ENCODE measurements around the gene ZFAND5.

ZFAND5 gene

DNA sequence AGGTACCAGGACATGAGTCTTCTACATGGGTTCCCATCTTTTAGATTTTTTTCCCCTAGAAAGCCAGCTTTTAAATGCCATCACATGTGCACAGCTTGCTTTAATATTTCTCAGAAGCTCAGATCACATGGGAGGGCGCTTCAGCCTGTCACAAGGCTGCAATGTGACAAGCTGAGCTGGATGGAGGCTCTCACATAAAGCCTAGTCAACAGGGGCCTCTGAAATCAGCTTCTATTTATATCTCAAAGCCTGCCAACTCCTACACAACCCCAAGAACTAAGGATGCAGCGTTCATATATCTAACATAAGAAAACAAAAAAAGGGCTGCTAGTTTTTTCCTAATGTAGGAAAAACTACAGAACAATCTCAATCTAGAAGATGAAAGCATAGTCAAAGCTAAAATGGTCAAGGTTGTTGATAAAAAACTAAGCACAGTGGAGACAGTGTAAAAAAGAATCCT lies 2.3 kb downstream of the ZFAND5 start:
- DNase-seq, result peak in 1 of 2 experiments; percentile 31

DNA sequence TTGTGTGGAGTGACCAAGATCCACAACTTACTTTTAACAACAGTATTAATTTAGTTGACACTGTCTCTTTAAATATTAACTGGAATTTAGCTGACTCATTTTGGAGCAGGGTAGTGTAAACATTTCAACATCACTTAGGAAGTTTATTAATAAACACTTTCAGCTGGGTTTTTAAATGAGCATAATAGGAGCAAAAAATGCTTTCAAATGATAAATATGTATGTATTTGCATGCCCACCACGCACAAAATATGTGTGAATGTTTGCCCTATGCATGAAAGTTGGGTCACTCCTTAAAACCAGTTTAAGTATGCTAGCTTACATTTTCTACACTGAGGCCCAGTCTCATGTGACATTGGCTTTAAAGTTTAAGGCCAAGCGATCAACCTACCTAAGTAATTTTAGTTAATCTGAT lies 2.9 kb downstream of the ZFAND5 start:
- DNase-seq, result no peak

DNA sequence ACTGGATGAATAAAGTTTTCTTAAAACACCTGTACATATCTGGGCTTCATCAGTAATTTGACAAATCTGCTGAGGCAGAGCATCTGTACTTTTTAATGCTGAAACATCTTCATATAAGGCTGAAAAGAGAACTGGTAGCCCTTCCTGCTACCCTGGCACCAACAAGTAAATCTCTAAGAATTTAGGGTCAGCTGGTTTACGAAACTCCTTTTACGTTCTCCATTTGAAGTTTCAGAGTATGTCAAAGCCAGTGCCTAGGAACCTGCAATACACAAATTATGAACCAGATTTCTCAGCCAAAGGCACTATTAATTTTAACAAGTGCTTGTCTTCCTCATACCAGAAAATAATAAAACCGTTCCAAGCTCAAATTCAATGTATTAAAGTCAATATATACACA lies 3.8 kb downstream of the ZFAND5 start:
- DNase-seq, result no peak

DNA sequence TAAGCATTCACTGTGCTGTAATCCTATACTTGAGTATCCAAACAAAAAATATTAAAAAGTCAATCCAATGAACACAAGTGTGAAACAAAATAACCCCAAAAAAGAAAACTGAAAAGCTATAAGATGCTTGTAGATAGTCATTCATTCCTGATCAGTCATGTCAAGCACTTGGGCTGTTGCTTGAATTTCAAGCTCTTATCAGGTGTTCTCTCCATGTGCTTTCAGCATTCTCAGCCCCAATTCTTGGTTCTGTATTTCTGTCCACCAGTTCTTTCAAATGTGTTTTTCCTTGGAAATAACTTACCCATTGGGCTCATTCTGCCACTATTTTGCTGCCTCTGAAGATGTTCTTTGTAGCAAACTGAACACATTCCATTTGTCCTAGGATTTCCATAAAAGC lies 4.7 kb downstream of the ZFAND5 start:
- DNase-seq, result no peak

DNA sequence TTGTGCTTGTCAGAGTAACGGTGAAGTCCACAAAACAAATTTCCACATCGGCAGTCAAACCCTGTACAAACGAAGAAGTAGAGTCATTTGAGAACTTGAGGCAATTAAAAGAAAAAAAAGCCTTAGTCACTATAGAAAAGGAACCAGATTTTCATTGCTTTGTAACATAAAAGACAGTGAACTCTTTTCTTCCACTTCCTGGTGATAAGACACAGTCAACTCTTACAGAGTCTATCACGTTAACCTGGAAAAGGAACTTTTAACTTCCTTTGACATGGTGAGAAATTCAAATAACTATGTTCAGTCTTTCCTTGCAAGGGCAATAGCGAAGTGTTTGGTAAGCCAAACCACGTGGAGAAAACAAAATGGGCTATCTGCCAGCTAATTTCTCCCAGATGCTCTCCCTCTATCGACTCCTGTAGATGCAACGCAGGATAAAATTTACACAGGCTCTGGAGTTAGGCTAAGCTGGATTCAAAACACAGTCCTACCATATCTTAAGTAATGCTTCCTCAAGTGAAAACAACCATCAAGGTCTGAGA lies 8.9 kb downstream of the ZFAND5 start:
- no peak for DNase-seq

DNA sequence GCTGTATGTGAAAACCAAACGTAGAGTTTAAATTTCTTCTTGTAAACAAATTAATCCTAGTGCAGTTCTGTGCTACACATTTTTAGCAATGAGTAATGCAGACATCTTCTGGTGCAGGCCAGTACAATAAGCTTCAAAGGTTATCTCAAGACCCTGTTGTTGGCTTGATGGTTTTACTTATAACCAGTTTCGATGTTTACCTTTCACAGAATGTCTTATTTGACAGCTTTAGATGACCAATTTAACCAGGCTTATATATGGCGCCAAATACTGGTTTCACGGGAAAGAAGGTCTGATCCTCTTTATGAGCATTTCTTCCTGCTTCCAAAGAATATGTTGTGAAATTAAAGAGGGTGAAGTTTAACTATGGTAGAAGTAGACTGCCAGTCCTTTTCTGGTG lies 9.9 kb downstream of the ZFAND5 start:
- no peak for DNase-seq

DNA sequence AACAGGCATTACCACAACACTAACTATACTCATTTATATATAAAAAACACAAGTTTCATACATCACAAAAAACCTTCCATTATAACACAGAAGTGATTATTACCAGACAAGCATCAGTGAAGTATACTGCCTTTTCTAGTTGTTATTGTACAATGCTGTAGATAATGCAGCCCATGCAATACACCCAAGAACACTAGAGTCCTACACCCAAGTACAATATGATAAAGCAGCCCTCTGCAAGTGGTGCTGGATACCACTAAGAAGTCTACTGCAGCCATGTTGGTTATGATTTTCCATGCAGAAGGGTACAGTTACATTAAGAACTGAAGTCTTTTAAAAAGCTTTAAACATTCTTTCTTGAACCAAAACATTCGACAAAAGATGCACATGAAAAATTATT lies 10.3 kb downstream of the ZFAND5 start:
- DNase-seq, result no peak

DNA sequence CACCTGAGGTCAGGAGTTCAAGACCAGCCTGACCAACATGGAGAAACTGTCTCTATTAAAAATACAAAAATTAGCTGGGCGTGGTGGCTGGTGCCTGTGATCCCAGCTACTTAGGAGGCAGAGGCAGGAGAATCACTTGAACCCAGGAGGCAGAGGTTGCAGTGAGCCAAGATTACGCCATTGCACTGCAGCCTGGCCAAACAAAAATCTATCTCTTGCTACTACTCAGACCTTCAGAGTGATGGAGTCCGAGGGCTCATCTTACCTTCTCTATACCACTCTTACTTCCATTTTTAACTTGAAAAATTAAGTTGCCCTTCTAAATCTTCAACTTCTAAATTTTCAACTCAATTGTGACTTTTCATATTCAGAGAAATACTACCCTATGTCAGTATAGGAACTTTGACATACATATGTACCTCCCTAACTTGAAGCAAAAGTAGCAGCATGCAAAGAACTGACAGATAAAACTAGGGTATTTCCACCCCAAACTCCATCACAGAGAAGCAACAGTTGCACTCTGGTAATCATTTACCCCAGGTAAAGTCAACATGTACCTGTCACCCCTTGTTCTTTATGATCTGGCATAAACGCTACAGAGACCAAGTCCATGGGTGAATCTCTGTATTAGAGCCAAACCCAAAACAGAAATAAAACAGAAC lies 11.4 kb downstream of the ZFAND5 start:
- no peak for DNase-seq

DNA sequence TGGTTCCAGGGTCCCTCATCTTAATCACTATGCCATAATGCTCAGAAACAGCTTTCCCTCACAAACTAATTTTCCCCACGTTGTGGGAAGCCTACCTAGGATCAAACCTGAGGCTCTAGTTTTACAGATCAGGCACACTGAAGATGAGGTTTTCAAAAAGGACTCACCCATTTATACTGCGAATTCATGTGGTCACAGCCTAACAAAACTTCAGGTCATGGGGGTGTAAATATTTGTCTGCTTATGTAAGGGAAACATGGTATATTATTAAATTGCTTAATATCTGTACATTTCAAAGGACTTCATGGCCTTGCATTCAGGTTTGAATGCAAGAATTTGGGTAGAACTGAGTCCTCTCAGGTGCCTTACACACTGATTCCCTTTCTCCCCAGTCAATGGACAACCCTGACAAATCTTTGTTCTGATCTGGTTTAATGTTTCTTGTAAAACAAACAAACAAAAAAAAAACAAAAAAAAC lies 12.1 kb downstream of the ZFAND5 start:
- no peak for DNase-seq

DNA sequence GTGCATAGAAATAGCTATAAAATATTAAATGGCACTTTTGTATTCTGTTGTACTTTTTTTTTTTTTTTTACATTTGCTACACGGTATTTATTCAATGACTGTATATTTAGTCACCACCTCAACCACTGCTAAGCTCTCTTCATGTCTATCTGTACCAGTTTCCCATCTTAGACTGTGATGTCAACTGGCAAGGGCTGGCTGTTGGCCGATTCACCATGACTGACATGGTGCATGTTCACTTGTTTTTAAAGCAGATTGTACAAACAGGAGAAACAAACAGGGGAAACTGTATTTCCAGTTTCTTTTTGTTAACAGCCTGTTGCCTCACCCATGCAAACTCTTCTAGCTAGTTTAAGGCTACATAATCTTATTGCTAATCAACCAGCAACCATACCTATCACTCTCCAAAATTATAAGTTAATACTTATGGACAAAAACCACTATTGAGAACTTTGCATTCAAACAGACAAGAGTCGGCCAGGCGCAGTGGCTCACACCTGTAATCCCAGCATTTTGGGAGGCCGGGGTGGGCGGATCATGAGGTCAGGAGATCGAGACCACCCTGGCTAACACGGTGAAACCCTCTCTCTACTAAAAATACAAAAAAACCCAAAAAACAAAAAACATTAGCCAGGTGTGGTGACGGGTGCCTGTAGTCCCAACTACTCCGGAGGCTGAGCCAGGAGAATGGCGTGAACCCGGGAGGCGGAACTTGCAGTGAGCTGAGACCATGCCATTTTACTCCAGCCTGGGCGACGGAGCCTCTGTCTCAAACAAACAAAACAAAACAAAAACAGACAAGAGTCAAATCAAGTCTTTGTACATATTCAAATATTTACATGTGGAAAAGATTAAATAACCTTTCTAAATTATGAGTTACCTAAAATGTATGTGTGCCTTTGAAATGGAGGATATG lies 13.2 kb downstream of the ZFAND5 start:
- no peak for DNase-seq

DNA sequence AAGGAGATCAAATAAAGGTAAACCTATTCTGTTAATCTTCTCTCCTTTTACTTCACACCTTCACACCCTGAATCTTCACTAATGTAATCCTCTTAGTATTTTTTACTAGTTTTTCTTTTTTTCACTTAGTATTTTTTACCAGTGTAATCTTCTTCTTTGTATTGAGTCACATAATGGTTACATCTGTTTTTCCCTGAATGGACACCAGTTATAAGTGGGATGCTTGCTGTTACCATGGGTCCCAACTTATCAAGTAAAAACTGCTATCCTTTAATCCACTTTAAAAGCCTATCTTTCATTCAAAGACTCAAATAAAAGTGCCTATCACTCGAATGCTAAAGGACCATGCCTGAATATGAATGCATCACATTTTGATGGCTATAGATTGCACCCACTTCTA lies 15.1 kb downstream of the ZFAND5 start:
- DNase-seq, result no peak

DNA sequence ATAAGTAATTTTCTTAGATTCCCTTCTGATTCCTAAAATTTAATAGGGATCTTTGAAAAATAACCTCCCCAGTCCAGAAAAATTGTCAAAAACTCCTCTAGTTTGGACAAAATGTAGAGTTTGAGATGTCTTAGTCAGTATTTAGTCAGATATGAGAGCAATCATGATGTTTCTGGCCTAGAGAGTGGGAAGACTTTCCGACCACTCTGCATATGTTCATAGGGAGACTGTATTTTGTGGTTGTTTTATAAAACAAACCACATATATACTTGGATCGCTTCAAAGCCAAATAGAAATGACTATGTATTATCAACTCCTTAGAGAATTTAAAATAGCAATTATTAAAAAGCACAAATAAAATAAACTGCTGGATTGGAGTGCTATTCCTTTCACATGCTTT lies 15.8 kb downstream of the ZFAND5 start:
- DNase-seq, result no peak

DNA sequence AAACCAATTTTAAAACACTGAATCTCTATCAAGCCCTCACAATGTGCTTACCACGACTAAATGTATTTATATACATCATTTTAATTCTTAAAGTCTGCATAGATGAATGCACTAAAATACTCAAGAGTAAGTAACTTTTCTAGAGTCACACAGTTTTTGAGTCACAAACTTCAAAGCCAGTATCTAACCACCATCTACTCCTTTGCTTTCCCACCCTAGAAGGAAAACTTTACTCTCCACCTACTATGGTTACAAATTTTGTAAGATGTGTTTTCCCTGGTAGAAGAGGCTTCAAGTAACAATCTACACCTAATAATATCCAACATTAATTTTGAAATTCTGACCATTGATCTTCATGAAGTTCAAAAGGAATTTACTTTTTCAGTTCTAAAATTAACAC lies 18.7 kb downstream of the ZFAND5 start:
- no peak for DNase-seq

DNA sequence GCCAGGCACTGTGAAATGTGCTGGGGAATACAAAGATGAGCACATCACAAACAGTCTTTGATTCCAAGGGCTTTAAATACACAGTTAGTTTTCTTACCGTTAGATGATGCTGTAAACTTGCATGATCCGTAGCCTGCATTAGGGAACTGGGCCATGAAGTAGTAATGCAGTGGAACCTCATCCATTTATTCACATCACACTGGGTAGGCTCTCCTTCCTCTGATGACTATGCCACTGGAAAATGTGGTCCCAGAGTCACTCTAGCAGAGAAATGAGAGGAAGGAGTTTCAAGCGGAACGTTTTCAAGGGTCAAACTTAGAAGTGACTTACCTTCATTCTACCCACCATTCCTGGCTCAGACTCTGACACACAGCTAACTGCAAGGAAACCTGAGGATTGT lies 26.4 kb downstream of the ZFAND5 start:
- no peak for DNase-seq

DNA sequence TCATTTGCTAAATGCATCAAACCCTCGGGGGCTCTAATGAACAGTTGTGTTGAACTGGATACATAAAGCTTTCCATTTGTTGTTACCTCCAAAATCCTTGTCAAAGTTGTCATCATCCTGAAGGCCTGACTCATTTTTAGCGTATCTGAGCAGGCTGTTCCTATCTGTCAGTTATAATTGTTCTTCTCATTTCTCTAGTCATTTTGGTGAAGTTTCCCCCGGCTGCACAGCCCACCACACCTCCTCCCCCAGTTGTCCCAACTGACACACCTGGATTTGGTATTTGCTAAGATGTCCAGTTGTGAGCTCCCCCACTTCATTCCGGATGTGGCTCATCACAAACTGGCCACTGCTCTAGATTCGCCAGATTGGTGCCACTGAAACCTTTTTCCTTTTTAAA lies 27.7 kb downstream of the ZFAND5 start:
- no peak for DNase-seq

DNA sequence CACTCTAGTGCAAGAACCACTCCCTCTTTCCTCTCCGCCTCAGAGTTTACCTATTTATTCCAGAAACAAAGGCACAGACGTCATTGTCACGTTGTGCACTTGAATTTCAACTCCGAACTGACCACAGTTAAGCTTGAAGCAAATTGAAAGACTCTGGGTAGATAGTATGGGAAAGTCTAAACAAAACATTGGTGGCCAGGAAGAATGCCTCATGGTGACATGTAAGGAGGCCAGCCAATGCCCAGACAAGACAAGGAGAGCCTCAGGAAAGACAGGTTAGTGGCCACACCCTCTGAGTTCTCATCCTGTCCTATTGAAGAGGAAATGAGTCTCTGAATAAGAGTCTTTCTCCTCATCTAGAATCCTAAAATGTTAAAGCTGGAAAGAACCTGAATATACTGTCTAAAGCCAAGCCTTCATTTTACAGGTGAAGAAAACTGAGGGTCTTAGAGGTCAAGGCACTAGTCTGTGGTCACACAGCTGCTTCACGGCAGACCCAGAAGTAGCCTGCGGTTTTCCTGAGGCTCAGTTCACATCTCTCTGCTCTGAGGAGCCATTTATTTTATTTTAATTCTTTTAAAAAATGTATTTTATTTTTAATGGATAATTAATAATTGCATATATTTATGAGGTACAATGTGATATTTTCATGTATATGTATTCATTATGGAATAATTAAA lies 30.2 kb downstream of the ZFAND5 start:
- no peak for DNase-seq

DNA sequence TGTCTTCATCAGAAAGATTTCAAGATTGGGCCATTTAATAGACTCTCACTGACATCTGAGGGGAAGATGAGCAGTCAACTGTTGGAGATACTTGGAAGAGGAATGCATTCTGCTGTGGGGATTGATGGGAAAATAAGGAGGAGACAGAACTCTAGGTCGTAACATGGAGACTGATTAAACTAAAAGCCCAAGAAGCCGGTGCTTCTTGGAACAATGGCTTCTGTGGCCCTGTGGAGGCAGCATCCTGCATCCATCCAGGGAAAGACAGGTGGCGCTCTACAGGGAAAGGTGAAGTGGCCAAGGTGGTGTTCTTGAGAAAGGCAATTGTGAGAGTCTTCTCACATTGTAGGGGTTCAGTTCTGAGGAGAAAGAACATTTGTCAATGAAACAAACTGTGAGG lies 31.3 kb downstream of the ZFAND5 start:
- DNase-seq, result no peak

DNA sequence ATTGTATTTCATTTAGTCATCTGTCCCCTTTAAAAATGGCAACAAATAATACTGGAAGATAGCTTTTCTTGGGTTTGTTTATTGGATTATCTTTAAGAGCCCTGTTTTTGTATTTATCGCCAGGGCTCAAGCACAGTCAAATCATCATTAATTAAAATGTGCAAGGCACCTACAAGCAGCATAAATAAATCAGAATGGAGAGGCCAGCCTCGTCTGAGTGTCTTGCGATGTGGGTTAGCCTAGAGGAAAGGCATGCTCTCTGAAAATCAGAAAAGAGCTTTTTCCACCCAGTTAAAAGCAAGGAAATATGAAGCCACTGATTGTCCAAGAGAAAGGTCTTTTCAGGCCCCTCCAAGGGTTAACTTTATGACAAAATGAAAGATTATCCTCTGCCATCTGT lies 31.8 kb downstream of the ZFAND5 start:
- DNase-seq, result no peak

DNA sequence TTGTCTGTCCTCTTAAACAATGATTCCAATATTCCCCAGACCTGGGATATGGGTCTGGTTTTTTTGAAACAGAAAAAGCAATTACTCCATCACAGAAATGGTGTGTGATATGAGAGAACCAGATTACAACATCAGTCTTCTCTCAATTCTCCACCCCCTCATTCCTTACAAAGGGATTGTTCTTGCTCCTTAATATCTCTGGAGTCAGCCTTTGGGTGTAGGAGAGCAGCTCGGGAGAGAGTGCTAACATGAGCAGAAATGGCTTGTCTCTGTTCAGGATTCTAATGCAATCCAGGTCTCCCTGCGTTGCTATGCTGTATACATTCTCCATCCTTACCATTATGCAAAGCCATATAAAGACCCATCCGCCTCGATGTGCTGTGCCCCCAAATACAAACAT lies 32.7 kb downstream of the ZFAND5 start:
- no peak for DNase-seq

DNA sequence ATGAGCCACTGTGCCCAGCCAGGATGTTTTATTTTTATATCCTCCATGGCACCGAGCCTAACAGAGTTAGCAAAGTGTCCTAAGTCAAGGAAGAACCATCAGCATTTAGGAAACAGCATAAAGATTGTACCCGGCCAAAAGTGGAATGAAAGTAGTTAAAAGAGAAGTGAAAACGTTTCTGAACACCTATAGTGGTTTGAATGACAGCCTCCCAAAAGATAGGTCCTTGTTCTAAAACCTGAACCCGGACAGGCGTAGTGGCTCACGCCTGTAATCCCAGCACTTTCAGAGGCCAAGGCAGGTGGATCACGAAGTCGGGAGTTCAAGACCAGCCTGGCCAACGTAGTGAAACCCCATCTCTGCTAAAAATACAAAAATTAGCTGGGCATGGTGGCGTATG lies 37.4 kb downstream of the ZFAND5 start:
- DNase-seq, result no peak

DNA sequence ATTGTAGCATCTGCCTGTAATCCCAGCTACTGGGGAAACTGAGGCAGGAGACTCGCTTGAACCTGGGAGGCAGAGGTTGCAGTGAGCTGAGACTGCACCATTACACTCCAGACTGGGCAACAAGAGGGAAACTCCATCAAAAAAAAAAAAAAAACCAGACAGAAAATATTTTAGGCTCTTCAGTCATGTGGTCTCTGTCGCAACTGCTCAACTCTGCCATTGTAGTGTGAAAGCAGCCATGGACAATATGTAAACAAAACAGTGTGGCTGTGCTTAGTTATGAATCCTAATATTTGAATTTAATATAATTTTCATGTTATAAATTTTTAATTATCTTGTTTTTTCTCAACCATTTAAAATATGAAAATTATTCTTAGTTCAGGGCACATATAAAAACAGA lies 38.4 kb downstream of the ZFAND5 start:
- no peak for DNase-seq

DNA sequence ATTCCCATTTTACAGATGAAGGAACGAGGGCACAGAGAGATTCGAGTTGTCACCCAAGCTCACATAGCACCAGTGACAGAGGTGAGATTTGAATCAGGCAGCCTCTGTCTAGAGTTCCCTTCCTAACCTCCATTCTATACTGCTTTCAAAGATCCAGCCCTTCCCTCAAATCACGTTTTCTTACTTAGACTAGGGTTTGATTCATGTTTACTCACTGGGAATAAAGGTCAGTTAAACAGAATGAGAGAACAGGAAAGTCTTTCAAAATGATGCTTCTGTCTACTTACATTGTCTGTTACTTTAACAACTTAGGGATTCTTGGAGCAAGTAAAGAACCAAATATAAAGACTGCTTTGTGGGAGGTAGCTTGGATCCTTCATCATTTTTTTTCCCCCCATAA lies 40.0 kb downstream of the ZFAND5 start:
- DNase-seq, result no peak

DNA sequence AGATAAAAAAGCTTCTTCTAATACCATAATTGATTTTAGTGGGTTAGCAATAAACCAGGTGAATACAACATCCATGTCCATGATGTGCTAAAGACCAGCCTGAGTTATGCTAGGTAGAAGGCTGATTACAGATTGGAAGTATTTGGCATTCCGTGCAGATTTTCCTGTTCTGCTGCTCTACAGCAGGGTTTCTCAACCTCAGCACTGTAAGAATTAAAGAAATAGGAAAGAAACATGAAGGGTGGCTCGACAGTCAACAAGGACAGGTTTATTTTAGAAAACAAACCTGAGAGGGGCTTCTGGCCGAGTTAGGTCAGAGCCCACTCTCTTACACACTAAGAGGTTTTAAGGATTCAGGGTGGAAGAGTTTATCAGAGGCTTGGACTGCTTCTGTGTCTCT lies 42.3 kb downstream of the ZFAND5 start:
- DNase-seq, result no peak
